AG04450 (cell line): ENCODE results near the gene GPC5. TPM values are rescaled to one million over a fixed set of nuclear protein-coding genes. Genes with fewer than 3 reads are reported as not detected.
"Not testable (repeated sequence)": the region's sequence is repeated elsewhere in the genome, so short reads cannot be mapped to it uniquely, and the experiment has no call there.

Source experiments
- CTCF ChIA-PET: fragments of 300-600, 350-600 bp; formaldehyde crosslinking; extraction: SDS; loops from one replicate; lab custom pipeline; 2022; ENCODE audit warnings: antibody characterized with exemption, inconsistent platforms; lab: Charles Lee
- POLR2A ChIA-PET: fragments of 350-600 bp; formaldehyde crosslinking; extraction: SDS; loops from one replicate; lab custom pipeline; 2021; ENCODE audit warnings: antibody characterized with exemption, inconsistent platforms; lab: Yijun Ruan, JAX
- DNase-seq: peaks from one replicate; pipeline ENCODE4 v3.0.0-alpha.2; 2011; ENCODE audit warnings: low read depth, low spot score
- H3K27ac ChIP-seq: one replicate; pipeline ENCODE4 v1.5.1; 2012; ENCODE audit warnings: low read depth, low read length, control low read depth
- H3K27me3 ChIP-seq: one replicate; pipeline ENCODE4 v1.6.0; 2012; ENCODE audit warnings: low read length; ENCODE audit not compliant: control insufficient read depth, insufficient read depth
- H3K4me3 ChIP-seq: 2 replicates; pipeline ENCODE4 v1.5.1; 2011; ENCODE audit warnings: mild to moderate bottlenecking, low read depth, low read length, control low read depth
- H3K9me3 ChIP-seq: 2 replicates; pipeline ENCODE4 v1.5.1; 2012; ENCODE audit warnings: low read length; ENCODE audit not compliant: control insufficient read depth, insufficient read depth
- polyA plus RNA-seq: library from polyadenylated mRNA; depleted of rRNA; stranded (reverse); fragments of >200 nt; gene quantifications from 2 replicates; pipeline ENCODE4 v1.2.3, GENCODE V29; 2011
- TF ChIP-seq, protein P1 (sequence below): IDR thresholded peaks from 2 replicates; pipeline ENCODE4 v1.5.1; 2011; ENCODE audit warnings: low read depth, low read length, control low read depth, inconsistent platforms

GPC5 gene
- polyA plus RNA-seq, 1 experiment: 3.6 TPM

DNA sequence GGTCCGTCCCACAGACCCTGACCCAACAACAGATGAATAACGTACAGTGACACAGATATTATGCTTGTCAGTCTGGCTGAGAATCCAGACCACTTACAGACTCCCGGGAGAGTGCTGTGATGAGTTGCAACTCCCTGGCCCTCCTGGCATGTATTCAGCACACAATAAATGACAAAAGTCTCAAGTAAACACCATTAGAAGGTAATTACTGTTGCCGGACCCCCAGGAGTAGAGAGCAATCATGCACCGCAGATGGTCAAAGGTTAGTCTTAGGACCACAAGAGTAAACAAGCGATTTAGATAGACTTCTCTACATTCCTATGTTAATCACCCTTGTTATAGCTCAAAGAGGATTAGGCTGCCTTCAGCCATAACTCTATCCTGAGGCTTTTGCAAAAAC is 1101.8 kb downstream of the GPC5 start:
- ChIA-PET POLR2A (interaction anchor here (0.7 kb wide), 1 partner anchor 10 kb away, joined by 3 read pairs; no protein-coding TSS in a partner anchor), CTCF (no interaction called here)
- no peaks in the 10 kb centered on the region for H3K9me3 ChIP-seq
- no peak for DNase-seq
- H3K27ac ChIP-seq: no peak overlapping the region
- TF ChIP-seq, protein P1, sequence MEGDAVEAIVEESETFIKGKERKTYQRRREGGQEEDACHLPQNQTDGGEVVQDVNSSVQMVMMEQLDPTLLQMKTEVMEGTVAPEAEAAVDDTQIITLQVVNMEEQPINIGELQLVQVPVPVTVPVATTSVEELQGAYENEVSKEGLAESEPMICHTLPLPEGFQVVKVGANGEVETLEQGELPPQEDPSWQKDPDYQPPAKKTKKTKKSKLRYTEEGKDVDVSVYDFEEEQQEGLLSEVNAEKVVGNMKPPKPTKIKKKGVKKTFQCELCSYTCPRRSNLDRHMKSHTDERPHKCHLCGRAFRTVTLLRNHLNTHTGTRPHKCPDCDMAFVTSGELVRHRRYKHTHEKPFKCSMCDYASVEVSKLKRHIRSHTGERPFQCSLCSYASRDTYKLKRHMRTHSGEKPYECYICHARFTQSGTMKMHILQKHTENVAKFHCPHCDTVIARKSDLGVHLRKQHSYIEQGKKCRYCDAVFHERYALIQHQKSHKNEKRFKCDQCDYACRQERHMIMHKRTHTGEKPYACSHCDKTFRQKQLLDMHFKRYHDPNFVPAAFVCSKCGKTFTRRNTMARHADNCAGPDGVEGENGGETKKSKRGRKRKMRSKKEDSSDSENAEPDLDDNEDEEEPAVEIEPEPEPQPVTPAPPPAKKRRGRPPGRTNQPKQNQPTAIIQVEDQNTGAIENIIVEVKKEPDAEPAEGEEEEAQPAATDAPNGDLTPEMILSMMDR: no peak
- no peaks in the 10 kb centered on the region for H3K27me3 ChIP-seq
- no peak overlapping the region for H3K4me3 ChIP-seq

GRCh38 chr13:92510416-92510815 is 1112.0 kb downstream of the GPC5 start:
- CTCF ChIA-PET: no interaction called here
- TF ChIP-seq, protein P1: no peak

GRCh38 chr13:92512852-92513251 is 1114.4 kb downstream of the GPC5 start:
- CTCF ChIA-PET: no interaction called here

More at GRCh38 chr13:92510416-92510815, 1112.0 kb downstream of the GPC5 start:
- Histone ChIP-seq H3K9me3 (no peaks in the 10 kb centered on the region), H3K27ac (no peak overlapping the region), H3K4me3 (no peak overlapping the region), H3K27me3 (no peaks in the 10 kb centered on the region)
- POLR2A ChIA-PET: interaction anchor here (0.9 kb wide), 1 partner anchor 10 kb away, joined by 3 read pairs; no protein-coding TSS in a partner anchor
- DNase-seq: peak; percentile 68

GRCh38 chr13:92513672-92514071 is 1115.3 kb downstream of the GPC5 start:
- H3K27ac ChIP-seq: no peak overlapping the region
- CTCF ChIA-PET: no interaction called here
- POLR2A ChIA-PET: no interaction called here
- H3K9me3 ChIP-seq: peaks cover 2% of the 10 kb centered on the region; the same call in 1 of the 2 replicates
- no peaks in the 10 kb centered on the region for H3K27me3 ChIP-seq
- TF ChIP-seq, protein P1: no peak
- no peak overlapping the region for H3K4me3 ChIP-seq
- DNase-seq: no peak

More at GRCh38 chr13:92512852-92513251, 1114.4 kb downstream of the GPC5 start:
- Histone ChIP-seq H3K27ac (no peak overlapping the region), H3K4me3 (no peak overlapping the region), H3K27me3 (no peaks in the 10 kb centered on the region), H3K9me3 (peaks cover 2% of the 10 kb centered on the region; the same call in 1 of the 2 replicates)
- POLR2A ChIA-PET: no interaction called here
- TF ChIP-seq, protein P1: no peak
- no peak for DNase-seq

DNA sequence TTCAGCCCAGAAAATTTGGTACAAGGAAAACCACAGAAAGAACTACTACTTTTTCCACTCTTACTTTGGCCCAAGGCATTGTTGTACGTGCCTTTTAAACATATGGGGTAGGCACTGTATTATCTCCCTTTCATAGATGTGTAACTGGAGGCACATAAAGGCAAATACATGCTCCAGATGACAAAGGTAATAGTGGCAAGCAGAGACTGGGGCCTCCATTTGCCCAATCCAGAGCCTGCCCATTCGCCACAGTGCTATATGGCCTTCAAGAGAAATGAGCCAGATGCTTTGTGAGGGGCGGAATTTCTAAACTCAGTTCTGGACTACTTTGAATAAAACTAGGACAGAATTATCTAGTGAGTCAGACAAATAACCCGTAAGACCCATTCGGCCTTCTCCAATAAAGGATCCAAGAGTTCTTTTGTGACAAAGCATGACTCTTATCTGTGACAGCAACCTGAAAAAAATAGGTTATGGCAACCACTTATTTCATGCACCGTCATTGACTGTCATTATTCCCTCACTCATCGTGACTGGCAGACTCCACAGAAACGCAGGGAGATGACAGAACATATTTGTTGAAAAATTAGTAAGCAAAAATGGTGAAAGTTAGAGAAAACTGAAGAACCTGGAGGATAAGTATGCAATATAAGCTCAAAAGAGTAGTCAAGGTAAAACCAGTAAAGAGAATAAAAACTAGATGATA is 1116.2 kb downstream of the GPC5 start:
- ChIA-PET CTCF (no interaction called here), POLR2A (no interaction called here)
- DNase-seq: no peak
- TF ChIP-seq, protein P1: no peak
- Histone ChIP-seq H3K27me3 (no peaks in the 10 kb centered on the region), H3K4me3 (no peak overlapping the region), H3K9me3 (peaks cover 2% of the 10 kb centered on the region; the same call in 1 of the 2 replicates), H3K27ac (no peak overlapping the region)

DNA sequence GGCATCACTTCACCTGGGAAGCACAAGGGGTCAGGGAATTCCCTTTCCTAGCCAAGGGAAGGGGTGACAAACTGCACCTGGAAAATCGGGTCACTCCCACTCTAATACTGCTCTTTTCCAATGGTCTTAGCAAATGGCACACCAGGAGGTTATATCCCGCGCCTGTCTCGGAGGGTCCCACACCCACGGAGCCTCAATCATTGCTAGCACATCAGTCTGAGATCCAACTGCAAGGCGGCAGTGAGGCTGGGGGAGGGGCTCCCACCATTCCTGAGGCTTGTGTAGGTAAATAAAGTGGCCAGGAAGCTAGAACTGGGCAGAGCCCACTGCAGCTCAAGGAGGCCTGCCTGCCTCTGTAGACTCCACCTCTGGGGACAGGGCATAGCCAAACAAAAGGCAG is 1118.5 kb downstream of the GPC5 start:
- H3K27ac ChIP-seq, POLR2A ChIA-PET, CTCF ChIA-PET, DNase-seq, H3K4me3 ChIP-seq, H3K9me3 ChIP-seq, H3K27me3 ChIP-seq: not testable (repeated sequence)

- H3K27me3 ChIP-seq, POLR2A ChIA-PET, H3K27ac ChIP-seq, H3K9me3 ChIP-seq, H3K4me3 ChIP-seq, DNase-seq: not testable (repeated sequence)
- CTCF ChIA-PET: interaction anchor here (0.6 kb wide), 1 partner anchor 1690 kb away, joined by 3 read pairs; no protein-coding TSS in a partner anchor
Measured at GRCh38 chr13:92518622-92519021, 1120.2 kb downstream of the GPC5 start.
